ENCODE data around the gene MACROD1. TPM values are rescaled to one million over a fixed set of nuclear protein-coding genes. Genes with fewer than 3 reads are reported as not detected.

Gene MACROD1
- total and polyA plus RNA-seq, 9 of the 15 experiments (the other 6 are each of a cell fraction or from before 2014, with no cell fraction given): 1.1 to 60.0 (median 26.4) TPM

- TF ChIP-seq KAT2B (IDR thresholded peaks at IDR 0.05; ENCODE audit: low read depth, low read length) (no peak), TEAD1 (CRISPR knock-in tag; IDR thresholded peaks at IDR 0.05) (no peak), MIER1 (IDR thresholded peaks at IDR 0.05; ENCODE audit: low read depth) (no peak), ZNF785 (CRISPR knock-in tag; IDR thresholded peaks at IDR 0.05) (no peak), FOXO4 (CRISPR knock-in tag; IDR thresholded peaks at IDR 0.05) (no peak), ZNF12 (CRISPR knock-in tag; IDR thresholded peaks at IDR 0.05) (no peak), GTF2B (IDR thresholded peaks at IDR 0.05; ENCODE audit: extremely low read depth, insufficient read length) (no peak), PCBP1 (IDR thresholded peaks at IDR 0.05; ENCODE audit: low read depth, low read length, poor library complexity, severe bottlenecking) (peak; percentile 61), UBTF (IDR thresholded peaks at IDR 0.05; ENCODE audit: borderline replicate concordance in 1 of 2, low read depth in 2 of 2, low read length in 2 of 2) (peak; percentile 95 to 99; a peak in 3 of 4 replicates), ZFPM2 (CRISPR knock-in tag; IDR thresholded peaks at IDR 0.05) (no peak), ZNF324 (CRISPR knock-in tag; IDR thresholded peaks at IDR 0.05) (no peak), TSHZ1 (CRISPR knock-in tag; IDR thresholded peaks at IDR 0.05) (no peak), PPARD (CRISPR knock-in tag; IDR thresholded peaks at IDR 0.05) (no peak), SRSF3 (IDR thresholded peaks at IDR 0.05; ENCODE audit: insufficient read depth, low read length) (no peak), XRCC3 (IDR thresholded peaks at IDR 0.05) (no peak), TBL1XR1 (IDR thresholded peaks at IDR 0.05; ENCODE audit: low read length in 2 of 2) (peak; percentile 82 to 85; a peak in 3 of 4 replicates), USF1 (CRISPR knock-in tag; IDR thresholded peaks at IDR 0.05) (no peak), RUNX1 (IDR thresholded peaks at IDR 0.05; ENCODE audit: low read depth) (peak; percentile 72; the same call in 1 of the 2 replicates), ZNF778 (CRISPR knock-in tag; IDR thresholded peaks at IDR 0.05) (no peak), CEBPB (tag; IDR thresholded peaks at IDR 0.05) (no peak)
Observed at GRCh38 chr11:64007629-64008282, 158.2 kb downstream of the MACROD1 start (continued).
